GM06990 (cell line): ENCODE data around the gene ITPR1.

ENCODE experiments used
- DNase-seq: peaks from one replicate; pipeline ENCODE4 v3.0.0-alpha.2; 2011; ENCODE audit not compliant: insufficient read length; ENCODE audit errors: extremely low read depth
- H3K27me3 ChIP-seq: replicated peaks from 2 replicates; pipeline ENCODE4 v1.6.0; 2011; ENCODE audit warnings: low read length; ENCODE audit not compliant: control insufficient read depth, insufficient read depth
- H3K36me3 ChIP-seq: 2 replicates; pipeline ENCODE4 v1.5.1; 2011; ENCODE audit warnings: low read length; ENCODE audit not compliant: control insufficient read depth, insufficient read depth
- H3K4me3 ChIP-seq: replicated peaks from 2 replicates; pipeline ENCODE4 v1.5.1; 2011; ENCODE audit warnings: low read depth, mild to moderate bottlenecking, control low read depth, low read length
- TF ChIP-seq, protein P1 (sequence below): IDR thresholded peaks from 2 replicates; pipeline ENCODE4 v1.5.1; 2011; ENCODE audit warnings: low read length, control low read depth, mild to moderate bottlenecking, inconsistent platforms; ENCODE audit not compliant: insufficient read depth, poor library complexity, severe bottlenecking

Gene ITPR1

GRCh38 chr3:4818986-4819693 lies 326.0 kb downstream of the ITPR1 start:
- H3K4me3 ChIP-seq, result no peak overlapping the region
- no peak for DNase-seq
- TF ChIP-seq, protein P1, sequence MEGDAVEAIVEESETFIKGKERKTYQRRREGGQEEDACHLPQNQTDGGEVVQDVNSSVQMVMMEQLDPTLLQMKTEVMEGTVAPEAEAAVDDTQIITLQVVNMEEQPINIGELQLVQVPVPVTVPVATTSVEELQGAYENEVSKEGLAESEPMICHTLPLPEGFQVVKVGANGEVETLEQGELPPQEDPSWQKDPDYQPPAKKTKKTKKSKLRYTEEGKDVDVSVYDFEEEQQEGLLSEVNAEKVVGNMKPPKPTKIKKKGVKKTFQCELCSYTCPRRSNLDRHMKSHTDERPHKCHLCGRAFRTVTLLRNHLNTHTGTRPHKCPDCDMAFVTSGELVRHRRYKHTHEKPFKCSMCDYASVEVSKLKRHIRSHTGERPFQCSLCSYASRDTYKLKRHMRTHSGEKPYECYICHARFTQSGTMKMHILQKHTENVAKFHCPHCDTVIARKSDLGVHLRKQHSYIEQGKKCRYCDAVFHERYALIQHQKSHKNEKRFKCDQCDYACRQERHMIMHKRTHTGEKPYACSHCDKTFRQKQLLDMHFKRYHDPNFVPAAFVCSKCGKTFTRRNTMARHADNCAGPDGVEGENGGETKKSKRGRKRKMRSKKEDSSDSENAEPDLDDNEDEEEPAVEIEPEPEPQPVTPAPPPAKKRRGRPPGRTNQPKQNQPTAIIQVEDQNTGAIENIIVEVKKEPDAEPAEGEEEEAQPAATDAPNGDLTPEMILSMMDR, result no peak
- peaks cover 7% of the 10 kb centered on the region; the same call in 1 of the 2 replicates for H3K36me3 ChIP-seq
- H3K27me3 ChIP-seq, result no peaks in the 10 kb centered on the region

- Histone ChIP-seq H3K36me3 (peaks cover 7% of the 10 kb centered on the region; the same call in 1 of the 2 replicates), H3K4me3 (no peak overlapping the region), H3K27me3 (no peaks in the 10 kb centered on the region)
- DNase-seq, result no peak
- TF ChIP-seq, protein P1, result no peak
Observed at GRCh38 chr3:4819746-4820145, 326.6 kb downstream of the ITPR1 start.

DNA sequence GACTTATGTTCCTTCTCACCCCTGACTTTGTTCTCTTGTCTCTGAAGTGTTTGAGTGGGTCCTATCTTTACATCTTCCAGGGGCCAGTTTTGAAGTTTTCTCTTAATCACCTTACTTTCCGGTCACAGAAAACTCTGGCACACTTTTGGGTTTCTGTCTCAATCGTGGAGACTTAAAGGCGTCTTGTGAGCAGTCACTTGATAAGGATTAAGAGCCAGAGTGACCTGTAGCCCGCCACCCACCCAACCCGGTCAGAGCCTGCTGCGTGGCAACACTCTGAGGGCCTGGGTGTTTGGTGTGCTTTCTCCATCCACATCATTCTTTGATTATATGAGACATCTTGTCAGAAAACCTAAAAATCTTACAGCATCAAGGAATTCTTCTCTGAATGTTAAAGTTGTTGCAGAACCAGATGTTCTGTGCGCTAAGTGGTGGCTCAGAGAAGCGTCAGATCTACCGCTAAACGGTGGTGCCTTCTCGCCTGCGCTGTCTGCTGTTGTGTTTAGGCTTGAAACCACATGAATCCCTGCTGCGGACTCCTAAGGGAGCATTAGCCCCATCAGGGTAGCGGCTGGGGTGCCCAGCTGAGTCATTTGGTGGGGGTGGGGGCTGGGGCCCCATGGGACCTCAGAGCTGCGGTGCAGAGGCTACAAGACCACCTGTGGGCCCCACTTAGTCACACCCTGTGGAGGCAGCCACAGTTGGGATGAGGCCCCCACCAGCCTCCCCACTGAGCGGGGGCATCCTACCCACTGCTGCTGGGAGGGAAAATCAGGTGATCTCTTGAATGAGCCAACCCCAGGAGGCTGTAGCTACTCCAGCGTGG lies 327.4 kb downstream of the ITPR1 start:
- TF ChIP-seq, protein P1, result no peak
- no peaks in the 10 kb centered on the region for H3K27me3 ChIP-seq
- no peak overlapping the region for H3K4me3 ChIP-seq
- DNase-seq, result no peak
- peaks cover 7% of the 10 kb centered on the region; the same call in 1 of the 2 replicates for H3K36me3 ChIP-seq

GRCh38 chr3:4821338-4821737 lies 328.2 kb downstream of the ITPR1 start:
- Histone ChIP-seq H3K36me3 (peaks cover 5% of the 10 kb centered on the region; the same call in 1 of the 2 replicates), H3K4me3 (no peak overlapping the region), H3K27me3 (no peaks in the 10 kb centered on the region)
- no peak for DNase-seq
- TF ChIP-seq, protein P1, result no peak

DNA sequence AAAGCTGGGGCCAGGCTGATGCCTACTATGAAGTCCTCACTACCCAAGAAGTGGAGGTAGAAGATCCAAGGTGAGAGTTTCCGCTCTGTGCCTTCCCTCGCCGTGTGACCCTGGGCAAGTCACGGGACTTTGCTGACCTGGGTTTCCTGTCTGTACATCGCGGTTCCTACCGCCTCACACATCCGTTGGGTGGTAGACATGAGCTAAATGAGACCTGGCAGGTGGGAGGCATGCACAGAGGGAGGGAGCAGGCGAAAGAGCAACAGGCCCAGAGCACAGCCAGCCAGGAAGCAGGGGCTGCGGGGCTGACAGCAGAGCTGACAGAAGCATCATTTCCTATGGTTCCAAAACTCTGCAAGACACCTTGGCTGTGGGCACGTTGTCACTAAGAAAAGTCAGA lies 328.8 kb downstream of the ITPR1 start:
- TF ChIP-seq, protein P1, result no peak
- Histone ChIP-seq H3K36me3 (peaks cover 5% of the 10 kb centered on the region; the same call in 1 of the 2 replicates), H3K4me3 (no peak overlapping the region), H3K27me3 (no peaks in the 10 kb centered on the region)
- DNase-seq, result no peak
